ENCODE measurements around the gene GALM.

GRCh38 chr2:38627391-38627790 is 38.5 kb upstream of the GALM start:
- TF ChIP-seq CTCF (IDR thresholded peaks at IDR 0.05) (no peak), POLR2A (IDR thresholded peaks at IDR 0.05) (no peak)

Data from uterus (tissue), 2 donors.